Measurements from ENCODE around the gene ADPRM. TPM values are rescaled to one million over a fixed set of nuclear protein-coding genes. Genes with fewer than 3 reads are reported as not detected.

The ADPRM gene
- total RNA-seq, 1 experiment from 2014 or later = 5.1 TPM

- H3K9me3 ChIP-seq (ENCODE audit: control insufficient read depth, low read depth, low read length) = no peaks in the 10 kb centered on the region
- H3K23me2 ChIP-seq (ENCODE audit: insufficient read length, low read depth, low read length, poor library complexity, severe bottlenecking) = no peaks in the 10 kb centered on the region
- H2BK120ac ChIP-seq (ENCODE audit: low read depth, low read length, poor library complexity, severe bottlenecking) = no peak overlapping the region
- H3K56ac ChIP-seq (ENCODE audit: insufficient read length, low read depth, low read length) = no peak overlapping the region
- no peaks in the 10 kb centered on the region for H3K79me2 ChIP-seq (ENCODE audit: insufficient read depth, low read length)
- no peak overlapping the region for H2BK12ac ChIP-seq (ENCODE audit: insufficient read length, low read depth, low read length)
- H3K27ac ChIP-seq (ENCODE audit: insufficient read length, low read depth, low read length) = no peak overlapping the region
- H3K4me1 Mint-ChIP-seq = peaks cover 5 to 10% of the 10 kb centered on the region in 2 experiments
- H3T11ph ChIP-seq (ENCODE audit: low read length) = no peak overlapping the region
- H2BK5ac ChIP-seq (ENCODE audit: insufficient read length, low read length) = no peak overlapping the region
- H3K4me1 ChIP-seq (ENCODE audit: insufficient read depth, low read length) = no peaks in the 10 kb centered on the region
- H2BK15ac ChIP-seq (ENCODE audit: low read depth, low read length) = no peak overlapping the region
- no peak overlapping the region for H3K4ac ChIP-seq (ENCODE audit: low read depth, low read length)
- WGBS (ENCODE audit: extremely low coverage, insufficient read length, low lambda C conversion rate) = no CpG with 5 or more reads among the region's 8 CpGs
- no peak overlapping the region for H2AFZ ChIP-seq (ENCODE audit: low read length)
- H3K36me3 Mint-ChIP-seq (ENCODE audit: insufficient read depth in 1 of 3, low read depth in 3 of 3) = peaks cover 0 to 1% (median 0%) of the 10 kb centered on the region in 3 experiments; a peak in 1 of 7 replicates
- no peak for DNase-seq
- no peaks in the 10 kb centered on the region for H3K27me3 ChIP-seq (ENCODE audit: insufficient read depth, low read length)
- TF ChIP-seq CTCF (conservative IDR thresholded peaks at IDR 0.05) = no peak
- H3K4me3 Mint-ChIP-seq = no peak overlapping the region
- H3K23ac ChIP-seq (ENCODE audit: insufficient read length, low read depth, low read length) = no peak overlapping the region
- H2BK20ac ChIP-seq (ENCODE audit: low read depth, low read length, poor library complexity, severe bottlenecking) = no peak overlapping the region
- no peak overlapping the region for H3K9ac ChIP-seq (ENCODE audit: extremely low read depth, insufficient read length, low read length)
- no peaks in the 10 kb centered on the region for H4K20me1 ChIP-seq (ENCODE audit: control insufficient read depth, insufficient read depth, insufficient read length)
- no peak overlapping the region for H4K91ac ChIP-seq (ENCODE audit: insufficient read length, low read depth, low read length)
- no peak overlapping the region for H2AK5ac ChIP-seq (ENCODE audit: insufficient read length, low read length)
- no peaks in the 10 kb centered on the region for H3K9me3 Mint-ChIP-seq
- H3K27me3 Mint-ChIP-seq (ENCODE audit: low read depth) = no peaks in the 10 kb centered on the region; the same call in none of the 2 replicates
- no peak overlapping the region for H3K14ac ChIP-seq (ENCODE audit: insufficient read depth, low read length)
- no peak overlapping the region for H4K5ac ChIP-seq (ENCODE audit: insufficient read length, low read depth, low read length)
- H3K4me2 ChIP-seq (ENCODE audit: insufficient read depth, insufficient read length, low read length) = no peak overlapping the region
- no peaks in the 10 kb centered on the region for H3K79me1 ChIP-seq (ENCODE audit: insufficient read depth, low read depth, low read length, poor library complexity, severe bottlenecking)
- H3K18ac ChIP-seq (ENCODE audit: insufficient read length, low read depth, low read length) = no peak overlapping the region
- H3K27ac Mint-ChIP-seq = no peak overlapping the region
- H4K8ac ChIP-seq (replicated peaks; ENCODE audit: insufficient read length, low read depth, low read length) = no peak overlapping the region
Observed at GRCh38 chr17:10743316-10744009, 46.1 kb downstream of the ADPRM start.
